Stimulated activated CD4-positive, alpha-beta T cell treated with anti-CD3 and anti-CD28 coated beads, Interleukin-4, amount 100 ng/mL, for 48 hours (primary cell): ENCODE measurements around the gene PECR.
"Not testable (repeated sequence)": the region's sequence is repeated elsewhere in the genome, so short reads cannot be mapped to it uniquely, and the experiment has no call there.

Experiments used
- DNase-seq, 2 donors: peaks; one replicate each; pipeline ENCODE4 v3.0.0-alpha.2; 2020; ENCODE audit warnings: low read depth in 2 of 2

PECR gene

DNA sequence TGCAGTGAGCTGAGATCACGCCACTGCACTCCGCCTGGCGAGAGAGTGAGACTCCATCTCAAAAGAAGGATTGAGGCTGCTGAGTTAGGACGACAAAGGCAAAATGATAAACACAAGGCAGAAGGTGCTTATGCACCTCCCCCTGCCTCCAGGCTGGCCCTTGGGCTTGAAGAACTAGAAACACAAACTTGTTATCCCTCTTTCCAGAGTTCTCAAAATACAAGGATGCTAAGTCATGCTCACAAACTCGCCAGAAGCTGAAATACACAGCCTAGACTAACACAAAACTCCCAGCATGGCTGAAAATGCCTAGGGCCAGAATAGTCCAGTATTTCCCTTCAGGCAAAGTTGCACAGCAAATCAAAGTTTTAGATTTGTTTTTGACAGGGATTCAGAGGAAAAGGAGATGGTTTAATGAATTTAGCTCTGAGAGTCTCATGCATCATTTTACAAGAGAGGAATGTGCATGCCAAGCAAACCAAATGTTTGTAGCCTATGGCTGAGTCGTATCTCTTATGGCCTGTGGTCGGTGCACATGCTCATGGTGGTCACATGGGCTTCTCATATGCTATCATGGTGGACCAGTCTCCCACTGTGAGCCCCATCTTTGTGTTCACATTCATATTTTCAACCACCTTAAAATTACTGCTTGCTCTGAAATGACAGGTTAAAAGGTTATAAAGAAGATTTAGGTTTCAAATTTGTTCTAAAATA is 52.0 kb downstream of the PECR start:
- no peak for DNase-seq

DNA sequence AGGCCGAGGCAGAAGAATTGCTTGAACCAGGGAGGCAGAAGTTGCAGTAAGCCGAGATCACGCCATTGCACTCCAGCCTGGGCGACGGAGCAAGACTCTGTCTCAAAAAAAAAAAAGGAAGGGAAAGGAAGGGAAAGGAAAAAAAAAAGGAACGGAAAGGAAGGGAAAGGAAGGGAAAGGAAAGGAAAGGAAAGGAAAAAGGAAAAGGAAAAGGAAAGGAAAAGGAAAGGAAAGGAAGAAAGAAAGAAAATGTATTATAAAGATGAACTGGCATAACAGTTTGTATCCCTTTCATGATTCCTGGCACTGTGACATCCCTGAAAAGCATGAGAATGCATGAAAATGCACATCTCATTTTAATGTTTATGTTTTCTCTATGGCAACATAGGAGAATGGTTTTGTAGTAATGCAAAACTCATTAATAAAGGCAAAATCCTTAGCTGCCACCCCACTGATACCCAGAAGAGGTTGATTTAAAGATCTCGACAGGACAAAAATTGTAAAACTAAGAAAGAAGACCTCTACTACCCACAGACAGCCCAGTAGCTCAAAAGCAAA is 56.8 kb downstream of the PECR start:
- no peak for DNase-seq

DNA sequence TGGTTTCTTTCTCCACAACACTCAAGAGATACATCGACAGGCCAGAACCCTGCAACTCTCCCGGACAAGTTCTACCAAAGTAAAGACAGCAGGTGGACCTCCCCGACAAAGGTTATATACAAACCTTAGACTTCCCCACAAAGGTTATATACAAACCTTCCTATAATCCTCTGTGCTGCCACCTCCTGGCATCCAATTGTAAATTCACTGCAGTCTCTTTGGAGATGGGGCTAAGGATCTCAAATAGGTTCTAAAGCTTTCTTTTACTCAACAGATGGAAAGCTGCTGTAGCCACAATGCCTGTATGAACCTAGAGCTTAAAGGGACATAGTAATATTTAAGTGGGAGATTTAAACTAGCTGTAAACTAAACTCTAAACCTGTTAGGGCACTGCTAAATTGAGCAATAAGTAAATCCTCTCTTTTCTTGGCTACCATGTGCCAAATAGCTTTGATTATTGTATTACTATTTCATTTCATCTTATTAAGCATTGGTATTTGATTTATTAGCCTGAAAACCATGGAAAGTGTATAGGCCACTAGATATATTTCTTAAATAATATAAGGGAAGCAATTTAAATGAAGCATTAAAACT is 58.5 kb downstream of the PECR start:
- peak; percentile 37 to 40 for DNase-seq

DNA sequence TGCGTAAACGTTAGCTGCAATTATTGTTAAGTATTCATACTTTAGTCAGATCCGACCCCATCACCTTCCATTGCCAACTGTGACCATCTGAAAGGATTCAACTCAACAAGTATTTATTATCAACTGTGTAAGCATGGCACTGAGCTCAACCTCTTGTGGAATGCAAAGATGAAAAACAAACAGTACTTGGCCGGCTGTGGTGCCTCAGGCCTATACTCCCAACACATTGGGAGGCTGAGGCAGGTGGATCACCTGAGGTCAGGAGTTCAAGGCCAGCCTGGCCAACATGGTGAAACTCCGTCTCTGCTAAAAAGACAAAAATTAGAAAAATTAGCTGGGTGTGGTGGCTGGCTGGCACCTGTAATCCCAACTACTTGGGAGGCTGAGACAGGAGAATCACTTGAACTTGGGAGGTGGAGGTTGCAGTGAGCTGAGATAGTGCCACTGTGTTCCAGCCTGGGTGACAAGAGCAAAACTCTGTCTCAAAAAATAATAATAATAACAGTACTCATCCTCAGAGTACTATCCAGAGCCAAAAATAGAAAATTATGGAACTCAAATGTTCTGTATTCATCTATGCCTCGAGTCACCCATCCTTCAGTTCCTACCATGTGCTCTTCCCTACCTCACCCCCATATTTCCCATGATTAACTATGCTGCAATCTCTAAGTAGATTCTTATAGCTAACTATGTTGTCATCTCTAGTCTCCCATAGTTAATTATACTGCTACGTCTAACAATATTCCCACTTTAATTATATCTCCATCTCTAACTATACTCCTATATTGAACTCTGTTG is 59.6 kb downstream of the PECR start:
- no peak for DNase-seq

DNA sequence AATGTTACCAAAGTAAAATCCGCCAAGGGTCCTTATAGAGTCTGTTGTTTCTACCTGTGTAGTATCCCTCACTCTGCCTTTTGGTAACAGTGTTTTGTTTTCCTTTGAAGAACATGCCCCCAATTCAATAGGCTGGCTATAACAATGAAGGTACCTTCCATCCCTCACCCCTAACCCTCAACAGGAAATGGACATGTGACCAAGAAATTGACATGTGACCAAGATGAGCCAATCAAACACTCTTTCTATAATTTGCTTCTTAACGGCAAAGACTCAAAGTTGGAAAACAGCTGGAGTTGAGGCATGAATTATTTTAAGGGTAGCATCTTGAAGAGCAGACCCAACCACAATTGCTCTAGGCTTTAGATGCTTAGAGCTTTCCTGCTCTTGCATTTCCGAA is 62.9 kb downstream of the PECR start:
- no peak for DNase-seq

- peak in 1 of 2 donors; percentile 40 for DNase-seq
Observed at GRCh38 chr2:216017365-216017764, 64.2 kb downstream of the PECR start.

DNA sequence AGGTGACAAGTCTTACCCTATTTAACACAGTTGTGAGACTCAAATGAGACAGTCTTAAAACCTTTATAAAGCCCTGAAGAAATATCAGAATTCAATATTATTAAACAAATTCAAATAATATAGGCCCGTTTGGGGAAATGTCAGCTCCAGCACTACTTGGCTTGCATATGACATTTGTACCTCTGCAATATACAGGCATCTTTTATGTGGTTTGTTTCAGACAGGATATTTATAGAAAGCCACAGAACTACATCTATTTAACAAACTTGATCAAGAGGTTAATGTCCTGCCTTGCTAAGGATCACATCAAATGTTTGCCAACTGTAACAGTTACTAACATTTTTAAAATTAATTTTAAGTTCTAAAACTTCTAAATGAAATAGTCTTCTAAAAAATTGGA is 65.0 kb downstream of the PECR start:
- DNase-seq = no peak

GRCh38 chr2:216015722-216016464 is 65.7 kb downstream of the PECR start:
- DNase-seq = peak; percentile 22 to 30

DNA sequence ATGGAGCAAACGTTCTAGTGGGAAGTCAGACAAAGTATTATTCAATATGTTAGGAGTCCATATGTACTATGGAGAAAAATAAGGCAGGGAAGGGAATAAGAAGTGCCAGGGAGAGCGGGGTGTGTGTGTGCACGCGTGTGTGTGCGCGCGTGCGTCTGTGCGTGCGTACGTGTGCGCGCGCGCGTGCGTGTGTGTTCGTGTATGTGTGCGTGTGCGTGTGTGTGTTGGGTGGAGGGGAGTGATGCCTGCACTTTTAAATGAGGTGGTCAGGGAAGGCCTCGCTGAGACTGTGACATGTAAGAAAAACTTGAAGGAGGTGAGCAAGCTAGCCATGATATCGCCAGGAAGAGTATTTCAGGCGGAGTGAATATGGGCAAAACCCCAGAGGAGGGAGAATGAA is 66.6 kb downstream of the PECR start:
- DNase-seq = no peak

DNA sequence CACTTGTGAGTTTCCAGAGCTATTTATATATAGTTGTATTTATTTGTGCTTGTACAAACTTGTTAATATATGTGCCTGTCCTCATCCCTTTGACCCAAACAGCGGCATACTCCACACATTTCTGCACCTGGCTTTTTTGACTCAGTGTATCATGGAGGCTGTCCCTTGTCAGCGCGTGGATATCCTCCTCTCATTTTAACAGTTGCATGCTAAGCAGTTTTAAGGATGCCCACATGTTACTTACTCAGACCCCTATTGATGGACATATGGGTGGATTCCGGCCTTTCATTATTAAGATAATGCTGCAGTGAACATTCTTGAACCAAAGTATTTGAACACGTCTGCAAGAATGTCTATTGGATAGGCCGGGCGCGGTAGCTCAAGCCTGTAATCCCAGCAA is 67.6 kb downstream of the PECR start:
- DNase-seq = no peak

- peak; percentile 82 to 85 for DNase-seq
Observed at GRCh38 chr2:216013080-216013909, 68.3 kb downstream of the PECR start, which contains the start of gene MREG. Gene MREG, minus strand, starts transcription at chr2:216013551. Its CDS starts 224 bp downstream, at chr2:216013327.

DNA sequence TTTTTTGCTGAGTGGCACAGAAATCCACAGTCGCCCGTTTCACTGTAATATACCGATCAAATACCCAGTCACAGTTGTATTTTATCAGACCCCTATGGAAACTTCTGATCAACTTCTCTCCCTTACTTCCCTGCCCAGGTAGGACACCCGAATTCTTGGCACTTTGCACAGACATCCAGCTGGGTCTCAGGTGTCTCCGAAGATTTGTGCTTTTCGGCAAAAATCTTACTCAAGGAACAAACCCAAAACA is 68.9 kb downstream of the PECR start:
- no peak for DNase-seq

DNA sequence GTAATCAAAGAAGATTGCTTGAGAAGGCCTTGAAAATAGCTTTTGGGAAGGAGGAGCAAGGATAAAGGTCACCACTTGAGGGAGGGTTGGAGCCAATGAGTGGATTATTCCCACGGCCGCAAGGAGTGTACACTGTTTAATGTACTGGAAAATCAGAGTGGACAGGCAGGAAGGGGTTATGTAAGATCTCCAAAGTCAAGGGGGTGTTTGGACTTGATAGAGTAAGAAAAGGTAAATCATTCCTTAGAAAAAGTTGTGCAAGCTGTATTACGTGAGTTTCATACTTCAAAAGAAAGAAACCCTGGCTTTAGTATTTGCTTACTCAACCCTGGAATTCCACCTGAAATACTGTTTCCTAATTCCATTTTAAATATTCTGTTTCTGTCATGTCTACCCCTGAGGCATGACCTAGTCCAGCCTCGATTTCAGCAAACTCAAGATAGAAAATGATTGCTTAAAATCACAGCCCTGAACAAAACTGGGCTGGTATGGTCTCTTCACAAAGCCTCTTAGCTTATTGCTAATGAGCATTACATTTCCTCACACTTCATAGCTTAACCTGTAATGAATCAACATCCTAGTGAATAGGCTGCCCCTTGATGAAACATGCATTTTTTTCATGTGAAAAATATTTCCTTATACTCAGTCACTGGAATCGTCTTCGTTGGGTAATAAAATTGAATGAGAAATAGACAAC is 69.3 kb downstream of the PECR start:
- no peak for DNase-seq

GRCh38 chr2:216009215-216009614 is 72.4 kb downstream of the PECR start:
- DNase-seq = not testable (repeated sequence)

DNA sequence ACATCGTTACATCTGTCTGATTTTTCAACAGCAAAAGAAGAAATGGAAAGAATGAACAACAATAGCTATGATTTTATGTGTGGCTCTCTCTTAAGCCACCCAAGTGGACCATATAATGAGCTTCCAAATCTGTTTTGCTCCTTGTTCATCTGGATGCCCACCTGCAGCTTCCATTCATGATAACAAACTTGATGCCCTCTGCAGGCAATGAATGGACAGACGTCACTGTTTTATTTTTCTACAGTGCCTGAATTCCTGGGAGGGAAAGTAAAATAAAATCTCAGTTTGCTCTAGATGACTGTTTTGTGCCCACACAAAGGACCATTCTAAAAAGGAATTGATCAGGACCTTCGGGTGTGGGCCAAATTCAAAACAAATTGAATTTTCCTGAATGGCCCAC is 73.2 kb downstream of the PECR start:
- DNase-seq = no peak

DNA sequence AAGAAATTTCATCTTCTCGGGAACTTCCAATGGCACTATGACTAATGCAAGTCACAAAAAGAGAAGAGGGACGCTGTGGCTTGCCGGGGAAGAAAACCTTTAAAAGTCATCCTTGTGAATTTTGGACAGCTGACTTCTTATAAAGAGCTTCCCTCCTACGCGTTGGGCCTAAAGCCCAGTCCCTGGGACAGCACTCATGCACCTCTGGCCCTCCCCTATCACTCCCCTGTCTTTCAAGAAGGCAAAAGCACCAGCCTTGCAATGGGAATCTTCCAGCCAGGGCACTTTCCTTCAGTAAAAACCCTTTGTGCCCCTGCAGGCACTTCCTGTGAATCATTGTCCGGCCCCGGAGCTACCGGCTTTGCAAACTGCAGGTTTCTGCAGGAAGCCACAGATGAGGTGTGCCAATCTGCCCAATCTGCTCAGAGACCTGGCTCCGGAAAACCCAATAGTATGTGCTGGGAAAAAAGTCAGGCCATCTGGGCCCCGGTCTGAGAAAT is 75.4 kb downstream of the PECR start:
- peak; percentile 29 to 37 for DNase-seq

- DNase-seq = peak in 1 of 2 donors; percentile 10
Observed at GRCh38 chr2:216004697-216005283, 76.8 kb downstream of the PECR start.

GRCh38 chr2:216003876-216004696 is 77.5 kb downstream of the PECR start:
- DNase-seq = no peak

DNA sequence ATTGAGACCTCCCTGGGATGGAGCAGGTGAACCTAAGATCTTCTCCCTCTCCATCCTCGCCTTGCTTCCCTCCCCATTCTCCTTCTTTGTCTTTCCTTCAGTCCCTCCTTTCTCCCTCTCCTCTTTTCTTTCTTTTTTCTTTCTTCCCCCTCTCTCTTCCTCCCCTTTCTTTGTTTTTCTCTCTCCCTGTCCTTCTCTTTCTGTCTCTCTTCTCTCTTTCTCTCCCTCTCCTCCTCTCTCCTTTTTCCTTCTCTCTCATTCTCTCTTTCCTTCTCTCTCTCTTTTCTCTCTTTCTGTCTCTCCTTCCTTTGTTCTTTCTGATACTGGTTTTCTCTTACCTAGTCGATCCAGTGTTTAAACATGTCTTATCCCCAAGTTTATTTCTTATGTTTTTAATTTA is 78.9 kb downstream of the PECR start:
- DNase-seq = no peak
